HEK293T (cell line): ENCODE data around the gene TLCD1.

Experiments used
- BHLHE40 ChIP-seq: fragments of 450-650 bp; IDR thresholded peaks from 2 replicates; pipeline ENCODE4 v1.6.1; 2016; ENCODE audit warnings: mild to moderate bottlenecking, moderate library complexity, borderline replicate concordance
- FOXA1 ChIP-seq: fragments of 450-650 bp; IDR thresholded peaks from 2 replicates; pipeline ENCODE4 v1.6.1; 2016; ENCODE audit warnings: mild to moderate bottlenecking
- L3MBTL2 ChIP-seq: fragments of 450-650 bp; conservative IDR thresholded peaks from 2 replicates; pipeline ENCODE4 v1.6.1; 2016; ENCODE audit warnings: mild to moderate bottlenecking

DNA sequence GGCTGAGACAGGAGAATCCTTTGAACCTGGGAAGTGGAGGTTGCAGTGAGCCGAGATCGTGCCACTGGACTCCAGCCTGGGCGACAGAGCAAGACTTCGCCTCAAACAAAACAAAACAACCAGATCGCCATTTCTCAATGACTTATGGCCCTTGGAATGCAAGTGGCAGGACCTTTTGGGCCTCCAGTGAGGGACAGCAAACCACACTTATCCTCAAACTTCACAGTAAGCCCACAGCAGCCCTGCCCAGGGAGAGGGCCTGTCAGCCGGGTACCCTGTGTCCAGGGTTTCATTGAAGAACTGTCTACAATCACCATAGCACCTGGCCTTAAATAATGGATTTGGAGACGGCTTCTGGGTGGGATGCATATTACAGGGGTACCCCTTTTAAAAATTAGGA, 29.5 kb upstream of the TLCD1 start:
- TF ChIP-seq L3MBTL2 (no peak), FOXA1 (no peak), BHLHE40 (no peak)
